ENCODE data around the gene CMTM7. TPM values are rescaled to one million over a fixed set of nuclear protein-coding genes. Genes with fewer than 3 reads are reported as not detected.

The CMTM7 gene
- total and polyA plus RNA-seq, 10 of the 15 experiments (the other 5 are each of a cell fraction or from before 2014, with no cell fraction given) = 3.7 to 36.4 (median 14.7) TPM

DNA sequence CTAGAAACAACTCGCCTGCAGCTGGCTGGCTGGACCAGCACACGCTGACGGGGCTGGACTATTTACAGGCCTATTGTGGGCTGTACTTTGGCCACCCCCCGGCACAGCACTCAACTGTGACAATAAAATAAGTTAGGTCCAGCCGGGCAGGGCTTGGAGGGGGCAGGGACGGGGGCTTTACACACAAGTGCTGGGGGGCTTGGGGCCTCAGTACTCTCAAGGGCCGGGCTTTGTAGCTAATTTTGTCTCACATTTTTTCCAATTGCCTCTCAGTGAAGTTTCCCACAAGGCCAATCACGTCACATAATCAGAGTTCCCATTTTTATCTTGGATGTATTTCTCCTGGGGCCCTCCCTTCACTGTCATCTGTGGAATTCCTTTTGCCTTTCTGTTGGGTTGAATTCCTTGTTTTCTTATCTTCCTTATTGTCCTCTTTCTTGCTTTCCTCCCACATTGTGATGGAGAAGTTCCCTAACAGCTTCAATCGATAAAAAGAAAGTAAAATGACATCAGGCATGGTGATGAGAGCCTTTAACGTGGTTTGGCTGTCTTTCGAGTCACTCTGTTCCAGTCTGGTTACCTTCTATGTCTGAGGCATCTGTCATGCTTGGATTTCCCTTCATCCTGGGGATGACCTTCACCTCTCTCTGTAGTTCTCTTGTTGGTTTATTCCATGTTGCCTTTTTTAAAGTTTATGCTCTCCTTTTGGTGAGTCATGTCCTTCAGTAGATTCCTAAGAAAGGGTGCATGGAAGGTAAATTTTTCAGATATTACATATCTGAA, 44.1 kb upstream of the CMTM7 start:
- no peak for TF ChIP-seq PKNOX1 (IDR thresholded peaks at IDR 0.05)
- no peak for TF ChIP-seq EZH2 (IDR thresholded peaks at IDR 0.05; ENCODE audit: borderline replicate concordance, control insufficient read depth, low read depth, low read length)
- no peak for TF ChIP-seq PAX8 (IDR thresholded peaks at IDR 0.05)
- TF ChIP-seq ETV6 (conservative IDR thresholded peaks at IDR 0.05 in 1 of 2, IDR thresholded peaks at IDR 0.05 in 1 of 2; ENCODE audit: borderline replicate concordance in 1 of 2, low read depth in 1 of 2) = no peak
- no peak for TF ChIP-seq EED (IDR thresholded peaks at IDR 0.05; ENCODE audit: low read depth)
- TF ChIP-seq, protein P1, sequence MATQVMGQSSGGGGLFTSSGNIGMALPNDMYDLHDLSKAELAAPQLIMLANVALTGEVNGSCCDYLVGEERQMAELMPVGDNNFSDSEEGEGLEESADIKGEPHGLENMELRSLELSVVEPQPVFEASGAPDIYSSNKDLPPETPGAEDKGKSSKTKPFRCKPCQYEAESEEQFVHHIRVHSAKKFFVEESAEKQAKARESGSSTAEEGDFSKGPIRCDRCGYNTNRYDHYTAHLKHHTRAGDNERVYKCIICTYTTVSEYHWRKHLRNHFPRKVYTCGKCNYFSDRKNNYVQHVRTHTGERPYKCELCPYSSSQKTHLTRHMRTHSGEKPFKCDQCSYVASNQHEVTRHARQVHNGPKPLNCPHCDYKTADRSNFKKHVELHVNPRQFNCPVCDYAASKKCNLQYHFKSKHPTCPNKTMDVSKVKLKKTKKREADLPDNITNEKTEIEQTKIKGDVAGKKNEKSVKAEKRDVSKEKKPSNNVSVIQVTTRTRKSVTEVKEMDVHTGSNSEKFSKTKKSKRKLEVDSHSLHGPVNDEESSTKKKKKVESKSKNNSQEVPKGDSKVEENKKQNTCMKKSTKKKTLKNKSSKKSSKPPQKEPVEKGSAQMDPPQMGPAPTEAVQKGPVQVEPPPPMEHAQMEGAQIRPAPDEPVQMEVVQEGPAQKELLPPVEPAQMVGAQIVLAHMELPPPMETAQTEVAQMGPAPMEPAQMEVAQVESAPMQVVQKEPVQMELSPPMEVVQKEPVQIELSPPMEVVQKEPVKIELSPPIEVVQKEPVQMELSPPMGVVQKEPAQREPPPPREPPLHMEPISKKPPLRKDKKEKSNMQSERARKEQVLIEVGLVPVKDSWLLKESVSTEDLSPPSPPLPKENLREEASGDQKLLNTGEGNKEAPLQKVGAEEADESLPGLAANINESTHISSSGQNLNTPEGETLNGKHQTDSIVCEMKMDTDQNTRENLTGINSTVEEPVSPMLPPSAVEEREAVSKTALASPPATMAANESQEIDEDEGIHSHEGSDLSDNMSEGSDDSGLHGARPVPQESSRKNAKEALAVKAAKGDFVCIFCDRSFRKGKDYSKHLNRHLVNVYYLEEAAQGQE (IDR thresholded peaks at IDR 0.05; ENCODE audit: low read depth, low read length) = no peak
- TF ChIP-seq ZNF687 (IDR thresholded peaks at IDR 0.05) = no peak
- TF ChIP-seq KLF5 (IDR thresholded peaks at IDR 0.05; ENCODE audit: partially characterized antibody) = no peak
- TF ChIP-seq, protein P2, sequence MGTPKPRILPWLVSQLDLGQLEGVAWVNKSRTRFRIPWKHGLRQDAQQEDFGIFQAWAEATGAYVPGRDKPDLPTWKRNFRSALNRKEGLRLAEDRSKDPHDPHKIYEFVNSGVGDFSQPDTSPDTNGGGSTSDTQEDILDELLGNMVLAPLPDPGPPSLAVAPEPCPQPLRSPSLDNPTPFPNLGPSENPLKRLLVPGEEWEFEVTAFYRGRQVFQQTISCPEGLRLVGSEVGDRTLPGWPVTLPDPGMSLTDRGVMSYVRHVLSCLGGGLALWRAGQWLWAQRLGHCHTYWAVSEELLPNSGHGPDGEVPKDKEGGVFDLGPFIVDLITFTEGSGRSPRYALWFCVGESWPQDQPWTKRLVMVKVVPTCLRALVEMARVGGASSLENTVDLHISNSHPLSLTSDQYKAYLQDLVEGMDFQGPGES (IDR thresholded peaks at IDR 0.05) = no peak
- WGBS (ENCODE audit: insufficient coverage, insufficient replicate concordance, low lambda C conversion rate, missing lambda C conversion rate) = 20% methylated on average over 11 of the region's 11 CpGs
- H3K4me1 ChIP-seq (ENCODE audit: control insufficient read depth, insufficient read depth, low read length) = no peaks in the 10 kb centered on the region
- SMC1A ChIA-PET (ENCODE audit: uncharacterized antibody, unreplicated experiment) = interaction anchor here (0.6 kb wide), 1 partner anchor 13 kb away, joined by 3 read pairs; no protein-coding TSS in a partner anchor
- H3K36me3 ChIP-seq (ENCODE audit: control insufficient read depth in 2 of 2, insufficient read depth in 2 of 2, low read length in 1 of 2) = no peaks in the 10 kb centered on the region
- no peak for ATAC-seq
- intact Hi-C loops (cut with micrococcal nuclease; ENCODE audit: unreplicated experiment) (no loop called here), in situ Hi-C loops (cut with MboI) (no loop called here)
- H3K4me3 ChIP-seq = no peak overlapping the region
- H3K9me3 ChIP-seq (replicated peaks; ENCODE audit: control insufficient read depth, insufficient read depth, low read length) = no peaks in the 10 kb centered on the region
- DNase-seq (ENCODE audit: low read depth, low spot score) = no peak
- POLR2A ChIA-PET = interaction anchor here (0.6 to 0.7 kb wide), 2 partner anchors 125 to 486 kb away, joined by 3 to 4 read pairs; no protein-coding TSS in a partner anchor
- H3K4me2 ChIP-seq (ENCODE audit: control insufficient read depth, insufficient read depth) = no peak overlapping the region
- no TSS peak for BruUV-seq (replicated peaks)
- no peaks in the 10 kb centered on the region for H4K20me1 ChIP-seq (ENCODE audit: control insufficient read depth, insufficient read depth)
- RAD21 ChIA-PET (ENCODE audit: unreplicated experiment) = no interaction called here
- H3K27me3 ChIP-seq (replicated peaks in 1 of 2; ENCODE audit: control insufficient read depth in 2 of 2, insufficient read depth in 2 of 2, low read length in 1 of 2) = no peaks in the 10 kb centered on the region
- H2AFZ ChIP-seq (ENCODE audit: control insufficient read depth, low read depth, low read length) = no peak overlapping the region
- no peak overlapping the region for H3K27ac ChIP-seq (ENCODE audit: control insufficient read depth, insufficient read depth)
- CTCF ChIA-PET = interaction anchor here (1.1 to 1.5 kb wide), 2 partner anchors 27 to 52 kb away, joined by 3 read pairs; no protein-coding TSS in a partner anchor
- no peak overlapping the region for H3K9ac ChIP-seq (ENCODE audit: control insufficient read depth, insufficient read depth, low read length)
- FAIRE-seq = no peak
- no peaks in the 10 kb centered on the region for H3K79me2 ChIP-seq (ENCODE audit: control insufficient read depth, insufficient read depth, low read length)
